ENCODE measurements around the gene XYLT2. TPM values are rescaled to one million over a fixed set of nuclear protein-coding genes. Genes with fewer than 3 reads are reported as not detected.
A peak's percentile ranks its signal among the peaks of the same experiment; 100 is the strongest.
"Not testable (repeated sequence)": the region's sequence is repeated elsewhere in the genome, so short reads cannot be mapped to it uniquely, and the experiment has no call there.

Gene XYLT2
- total RNA-seq, 2 experiments from 2014 or later = 24.4 to 25.3 TPM

- H3K27ac Mint-ChIP-seq = peak within 1 kb of the TSS; percentile 90
- POLR2A ChIA-PET = interaction anchor here (0.6 to 3.2 kb wide), 21 partner anchors 9 to 82 kb away, joined by 3 to 22 read pairs (median 6); partner anchors contain the start of genes ACSF2, EME1, MRPL27 and RSAD1
- peaks cover 30% of the 10 kb centered on the region for H3K4me1 Mint-ChIP-seq (ENCODE audit: low read depth)
- H3K36me3 Mint-ChIP-seq (ENCODE audit: low read depth) = peaks cover 38% of the 10 kb centered on the region
- intact Hi-C loops (cut with micrococcal nuclease) = no loop called here
- no peaks in the 10 kb centered on the region for H3K27me3 Mint-ChIP-seq
- CTCF ChIA-PET = interaction anchor here (0.6 to 5.2 kb wide), 46 partner anchors 9 to 767 kb away, joined by 3 to 74 read pairs (median 5); partner anchors contain the start of genes ACSF2, ANKRD40, COL1A1 and EME1
- peak; percentile 93 for DNase-seq
- peaks cover 3% of the 10 kb centered on the region for H3K9me3 Mint-ChIP-seq
- ATAC-seq = peak; percentile 100
- H3K4me3 Mint-ChIP-seq = peak within 1 kb of the TSS; percentile 89
- TF ChIP-seq, protein P1, sequence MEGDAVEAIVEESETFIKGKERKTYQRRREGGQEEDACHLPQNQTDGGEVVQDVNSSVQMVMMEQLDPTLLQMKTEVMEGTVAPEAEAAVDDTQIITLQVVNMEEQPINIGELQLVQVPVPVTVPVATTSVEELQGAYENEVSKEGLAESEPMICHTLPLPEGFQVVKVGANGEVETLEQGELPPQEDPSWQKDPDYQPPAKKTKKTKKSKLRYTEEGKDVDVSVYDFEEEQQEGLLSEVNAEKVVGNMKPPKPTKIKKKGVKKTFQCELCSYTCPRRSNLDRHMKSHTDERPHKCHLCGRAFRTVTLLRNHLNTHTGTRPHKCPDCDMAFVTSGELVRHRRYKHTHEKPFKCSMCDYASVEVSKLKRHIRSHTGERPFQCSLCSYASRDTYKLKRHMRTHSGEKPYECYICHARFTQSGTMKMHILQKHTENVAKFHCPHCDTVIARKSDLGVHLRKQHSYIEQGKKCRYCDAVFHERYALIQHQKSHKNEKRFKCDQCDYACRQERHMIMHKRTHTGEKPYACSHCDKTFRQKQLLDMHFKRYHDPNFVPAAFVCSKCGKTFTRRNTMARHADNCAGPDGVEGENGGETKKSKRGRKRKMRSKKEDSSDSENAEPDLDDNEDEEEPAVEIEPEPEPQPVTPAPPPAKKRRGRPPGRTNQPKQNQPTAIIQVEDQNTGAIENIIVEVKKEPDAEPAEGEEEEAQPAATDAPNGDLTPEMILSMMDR (IDR thresholded peaks at IDR 0.05) = peak; percentile 97
Observed at GRCh38 chr17:50397111-50397918, 51.4 kb downstream of the XYLT2 start, which contains the start of gene LRRC59. Gene LRRC59, minus strand, starts transcription at chr17:50397523. Its CDS starts 206 bp downstream, at chr17:50397317.

DNA sequence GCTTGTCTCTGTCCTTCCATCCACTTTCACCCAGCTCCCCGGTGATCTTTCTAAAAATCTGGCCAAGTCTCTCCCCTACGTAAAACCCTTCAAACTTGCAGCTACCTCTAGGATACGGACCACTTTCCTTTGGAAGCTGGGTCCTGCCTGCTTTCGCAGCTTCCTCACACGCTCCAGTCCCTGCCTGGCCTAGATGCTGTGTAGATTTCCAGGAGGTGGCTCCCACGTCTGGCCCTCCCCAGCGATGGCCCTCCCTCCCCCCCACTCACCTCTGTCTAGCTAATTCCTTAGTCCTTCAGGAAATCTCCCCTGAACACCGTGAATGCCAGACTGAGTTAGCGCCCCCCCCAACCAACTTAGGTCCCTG lies 52.0 kb downstream of the XYLT2 start:
- TF ChIP-seq, protein P1 (IDR thresholded peaks at IDR 0.05) = no peak
- peaks cover 32% of the 10 kb centered on the region for H3K36me3 Mint-ChIP-seq (ENCODE audit: low read depth)
- H3K4me3 Mint-ChIP-seq = peak overlapping the region; percentile 89
- H3K27ac Mint-ChIP-seq = peak overlapping the region; percentile 90
- intact Hi-C loops (cut with micrococcal nuclease) = no loop called here
- peaks cover 30% of the 10 kb centered on the region for H3K4me1 Mint-ChIP-seq (ENCODE audit: low read depth)
- no peaks in the 10 kb centered on the region for H3K27me3 Mint-ChIP-seq
- no peak for DNase-seq
- CTCF ChIA-PET = interaction anchor here (0.6 to 5.2 kb wide), 40 partner anchors 8 to 766 kb away, joined by 3 to 74 read pairs (median 6); partner anchors contain the start of genes ACSF2, ANKRD40, COL1A1 and EME1
- POLR2A ChIA-PET = interaction anchor here (0.6 to 3.2 kb wide), 18 partner anchors 9 to 81 kb away, joined by 3 to 16 read pairs (median 6); partner anchors contain the start of genes ACSF2, EME1, MRPL27 and RSAD1
- ATAC-seq = no peak
- H3K9me3 Mint-ChIP-seq = peaks cover 3% of the 10 kb centered on the region

GRCh38 chr17:50398672-50399071 lies 52.7 kb downstream of the XYLT2 start:
- ATAC-seq; H3K27ac Mint-ChIP-seq; H3K9me3 Mint-ChIP-seq; H3K27me3 Mint-ChIP-seq; DNase-seq; H3K4me3 Mint-ChIP-seq; intact Hi-C loops (cut with micrococcal nuclease): not testable (repeated sequence)
- Mint-ChIP-seq H3K36me3 (ENCODE audit: low read depth) (peaks cover 24% of the 10 kb centered on the region), H3K4me1 (ENCODE audit: low read depth) (peaks cover 25% of the 10 kb centered on the region)
- ChIA-PET POLR2A (interaction anchor here (1.0 to 3.2 kb wide), 7 partner anchors 10 to 80 kb away, joined by 3 to 16 read pairs (median 9); partner anchors contain the start of genes EME1, MRPL27, RSAD1 and XYLT2), CTCF (interaction anchor here (1.1 to 5.2 kb wide), 14 partner anchors 8 to 309 kb away, joined by 3 to 74 read pairs (median 8); partner anchors contain the start of genes ANKRD40, COL1A1, RSAD1 and XYLT2)

- DNase-seq = peak; percentile 24
- intact Hi-C loops (cut with micrococcal nuclease); H3K27me3 Mint-ChIP-seq; ATAC-seq; H3K4me3 Mint-ChIP-seq; H3K9me3 Mint-ChIP-seq; H3K27ac Mint-ChIP-seq: not testable (repeated sequence)
- peaks cover 16% of the 10 kb centered on the region for H3K36me3 Mint-ChIP-seq (ENCODE audit: low read depth)
- H3K4me1 Mint-ChIP-seq (ENCODE audit: low read depth) = peaks cover 22% of the 10 kb centered on the region
- ChIA-PET POLR2A (interaction anchor here (0.9 to 2.9 kb wide), 2 partner anchors 9 to 26 kb away, joined by 4 to 16 read pairs; partner anchors contain the start of genes EME1 and MRPL27), CTCF (interaction anchor here (2.9 to 5.2 kb wide), 4 partner anchors 7 to 79 kb away, joined by 22 to 74 read pairs (median 28); partner anchors contain the start of gene RSAD1)
Observed at GRCh38 chr17:50399591-50399990, 53.7 kb downstream of the XYLT2 start.

GRCh38 chr17:50405351-50405750 lies 59.4 kb downstream of the XYLT2 start:
- CTCF ChIA-PET = interaction anchor here (3.1 kb wide), 1 partner anchor 8 kb away, joined by 22 read pairs; the partner anchor contains the start of gene LRRC59
- H3K4me3 Mint-ChIP-seq; H3K27ac Mint-ChIP-seq; H3K9me3 Mint-ChIP-seq; H3K4me1 Mint-ChIP-seq (ENCODE audit: low read depth); DNase-seq; H3K27me3 Mint-ChIP-seq; H3K36me3 Mint-ChIP-seq (ENCODE audit: low read depth); ATAC-seq; intact Hi-C loops (cut with micrococcal nuclease): not testable (repeated sequence)
- POLR2A ChIA-PET = interaction anchor here (0.7 kb wide), 1 partner anchor 13 kb away, joined by 3 read pairs; no protein-coding TSS in a partner anchor

- ChIA-PET CTCF (interaction anchor here (1.2 to 3.1 kb wide), 2 partner anchors 9 to 28 kb away, joined by 4 to 22 read pairs; partner anchors contain the start of gene LRRC59), POLR2A (interaction anchor here (1.9 kb wide), 1 partner anchor 9 kb away, joined by 9 read pairs; the partner anchor contains the start of gene LRRC59)
- Mint-ChIP-seq H3K27ac (no peak overlapping the region), H3K36me3 (ENCODE audit: low read depth) (no peaks in the 10 kb centered on the region), H3K27me3 (peaks cover 8% of the 10 kb centered on the region), H3K4me1 (ENCODE audit: low read depth) (no peaks in the 10 kb centered on the region), H3K9me3 (no peaks in the 10 kb centered on the region), H3K4me3 (no peak overlapping the region)
- intact Hi-C loops (cut with micrococcal nuclease) = no loop called here
- DNase-seq (no peak), ATAC-seq (no peak)
- TF ChIP-seq, protein P1 (IDR thresholded peaks at IDR 0.05) = no peak
Observed at GRCh38 chr17:50406578-50406977, 60.7 kb downstream of the XYLT2 start.

Data from activated CD8-positive, alpha-beta T cell treated with anti-CD3 and anti-CD28 coated beads for 36 hours (primary cell).